IMR-90 (cell line): ENCODE measurements around the gene SPINT1. TPM values are rescaled to one million over a fixed set of nuclear protein-coding genes. Genes with fewer than 3 reads are reported as not detected.

Experiments used
- ATAC-seq: fragments of 200-7000 bp; cut with Tn5 transposase; 2 replicates; pipeline ENCODE4 v1.9.1; 2020; ENCODE audit warnings: low read depth, mild to moderate bottlenecking, moderate library complexity
- BruUV-seq: library from RNA; stranded (reverse); fragments of 400-500 nt; replicated peaks from 2 replicates; lab custom pipeline; 2021; lab: Mats Ljungman, UMichigan
- CTCF ChIA-PET: fragments of 300-600 bp; formaldehyde crosslinking; extraction: SDS; loops from one replicate; lab custom pipeline; 2021; ENCODE audit warnings: antibody characterized with exemption; lab: Yijun Ruan, JAX
- POLR2A ChIA-PET: fragments of 300-600 bp; sonication (Branson Sonifier 250); formaldehyde crosslinking; loops from one replicate; lab custom pipeline; 2022; ENCODE audit warnings: antibody characterized with exemption; ENCODE audit not compliant: unreplicated experiment; lab: Charles Lee
- DNase-seq: peaks from one replicate; pipeline ENCODE4 v3.0.0; 2013
- H2AFZ ChIP-seq: replicated peaks from 2 replicates; pipeline ENCODE3; 2013; ENCODE audit warnings: low read length, mild to moderate bottlenecking; ENCODE audit not compliant: poor library complexity
- H2AK5ac ChIP-seq: 2 replicates; pipeline ENCODE4 v1.6.1; 2013; ENCODE audit warnings: low read depth, low read length, inconsistent platforms
- H2AK9ac ChIP-seq: replicated peaks from 2 replicates; pipeline ENCODE3; 2013; ENCODE audit warnings: mild to moderate bottlenecking, low read depth, low read length, moderate library complexity; ENCODE audit not compliant: poor library complexity
- H2BK120ac ChIP-seq: 2 replicates; pipeline ENCODE4 v1.6.1; 2013; ENCODE audit warnings: low read depth, low read length, inconsistent platforms
- H2BK15ac ChIP-seq: 3 replicates; pipeline ENCODE4 v1.6.1; 2013; ENCODE audit warnings: low read depth, low read length, inconsistent platforms
- H2BK20ac ChIP-seq: 2 replicates; pipeline ENCODE4 v1.6.1; 2013; ENCODE audit warnings: low read depth, mild to moderate bottlenecking, inconsistent platforms, low read length, moderate library complexity
- H2BK5ac ChIP-seq: 2 replicates; pipeline ENCODE4 v1.6.1; 2013; ENCODE audit warnings: mild to moderate bottlenecking, low read depth, low read length, inconsistent platforms; ENCODE audit not compliant: poor library complexity, severe bottlenecking
- H3K14ac ChIP-seq: replicated peaks from 2 replicates; pipeline ENCODE4 v1.6.1; 2013; ENCODE audit warnings: low read depth, low read length, inconsistent platforms
- H3K18ac ChIP-seq: 2 replicates; pipeline ENCODE4 v1.6.1; 2013; ENCODE audit warnings: low read depth, low read length, control low read depth
- H3K23ac ChIP-seq: 2 replicates; pipeline ENCODE4 v1.6.1; 2013; ENCODE audit warnings: low read depth, low read length, inconsistent platforms
- H3K27ac ChIP-seq: 2 replicates; pipeline ENCODE4 v1.5.1; 2013; ENCODE audit warnings: mild to moderate bottlenecking, control low read depth, low read length; ENCODE audit not compliant: insufficient read depth
- H3K27me3 ChIP-seq: 2 replicates; pipeline ENCODE4 v1.6.1; 2013; ENCODE audit warnings: low read length; ENCODE audit not compliant: control insufficient read depth, insufficient read depth
- H3K36me3 ChIP-seq: 2 replicates; pipeline ENCODE4 v1.6.1; 2013; ENCODE audit warnings: low read length, mixed read lengths; ENCODE audit not compliant: control insufficient read depth, insufficient read depth
- H3K4ac ChIP-seq: 2 replicates; pipeline ENCODE4 v1.6.1; 2013; ENCODE audit warnings: low read depth, low read length, inconsistent platforms
- H3K4me1 ChIP-seq: 2 replicates; pipeline ENCODE4 v1.6.1; 2013; ENCODE audit warnings: low read length, mixed read lengths; ENCODE audit not compliant: control insufficient read depth, insufficient read depth
- H3K4me2 ChIP-seq: 2 replicates; pipeline ENCODE4 v1.6.1; 2013; ENCODE audit warnings: low read depth, mild to moderate bottlenecking, control low read depth, low read length, moderate library complexity
- H3K4me3 ChIP-seq: 2 replicates; pipeline ENCODE4 v1.5.1; 2013; ENCODE audit warnings: low read depth, mild to moderate bottlenecking, control low read depth, low read length, moderate library complexity; ENCODE audit not compliant: insufficient read depth
- H3K56ac ChIP-seq: 2 replicates; pipeline ENCODE4 v1.6.1; 2013; ENCODE audit warnings: low read length, inconsistent platforms; ENCODE audit not compliant: insufficient read depth; ENCODE audit errors: extremely low read depth
- H3K79me1 ChIP-seq, 2 experiments: 2 replicates each; pipeline ENCODE4 v1.6.1; 2013; ENCODE audit warnings: low read length in 2 of 2, inconsistent platforms in 1 of 2, low read depth in 1 of 2
- H3K9ac ChIP-seq: 2 replicates; pipeline ENCODE4 v1.6.1; 2013; ENCODE audit warnings: low read depth, low read length, control low read depth
- H3K9me1 ChIP-seq: 2 replicates; pipeline ENCODE4 v1.6.1; 2013; ENCODE audit warnings: low read length, inconsistent platforms; ENCODE audit not compliant: insufficient read depth
- H3K9me3 ChIP-seq: 2 replicates; pipeline ENCODE4 v1.6.1; 2013; ENCODE audit warnings: low read length; ENCODE audit not compliant: control insufficient read depth, insufficient read depth
- H4K20me1 ChIP-seq: 2 replicates; pipeline ENCODE4 v1.6.1; 2013; ENCODE audit warnings: low read length, inconsistent platforms; ENCODE audit not compliant: insufficient read depth
- H4K5ac ChIP-seq: 2 replicates; pipeline ENCODE4 v1.6.1; 2013; ENCODE audit warnings: mild to moderate bottlenecking, low read depth, low read length, control low read depth
- H4K8ac ChIP-seq, 2 experiments: 2 replicates each; pipeline ENCODE4 v1.6.1; 2013; ENCODE audit warnings: low read depth in 2 of 2, low read length in 2 of 2, control low read depth in 1 of 2, inconsistent platforms in 1 of 2
- H4K91ac ChIP-seq: 2 replicates; pipeline ENCODE4 v1.6.1; 2013; ENCODE audit warnings: low read depth, low read length, inconsistent platforms; ENCODE audit not compliant: insufficient read depth
- BHLHE40 ChIP-seq: fragments of 150-350 bp; IDR thresholded peaks from 2 replicates; pipeline ENCODE4 v1.6.1; 2016; ENCODE audit warnings: mild to moderate bottlenecking, low read depth, low read length
- CEBPB ChIP-seq: IDR thresholded peaks from 2 replicates; pipeline ENCODE4 v1.6.1; 2012; ENCODE audit warnings: low read depth, low read length, improper control_type of control experiment
- CHD1 ChIP-seq: IDR thresholded peaks from 2 replicates; pipeline ENCODE4 v1.6.1; 2012; ENCODE audit warnings: low read depth, low read length, improper control_type of control experiment
- CTCF ChIP-seq: conservative IDR thresholded peaks from 2 replicates; pipeline ENCODE4 v1.5.1; 2012; ENCODE audit warnings: mild to moderate bottlenecking, low read depth, low read length, improper control_type of control experiment
- ELK1 ChIP-seq: fragments of 150-350 bp; IDR thresholded peaks from 2 replicates; pipeline ENCODE4 v1.6.1; 2016; ENCODE audit warnings: low read depth, mild to moderate bottlenecking, low read length, moderate library complexity, borderline replicate concordance
- FOS ChIP-seq: fragments of 150-350 bp; IDR thresholded peaks from 2 replicates; pipeline ENCODE4 v1.6.1; 2016; ENCODE audit warnings: low read depth, low read length
- MAFK ChIP-seq: IDR thresholded peaks from 2 replicates; pipeline ENCODE4 v1.6.1; 2012; ENCODE audit warnings: low read depth, low read length, improper control_type of control experiment
- MAZ ChIP-seq: IDR thresholded peaks from 2 replicates; pipeline ENCODE4 v1.6.1; 2012; ENCODE audit warnings: low read depth, mild to moderate bottlenecking, low read length, improper control_type of control experiment, moderate library complexity, borderline replicate concordance
- MXI1 ChIP-seq: IDR thresholded peaks from 2 replicates; pipeline ENCODE4 v1.6.1; 2012; ENCODE audit warnings: low read depth, mild to moderate bottlenecking, low read length, moderate library complexity, borderline replicate concordance
- NFE2L2 ChIP-seq: fragments of 150-350 bp; IDR thresholded peaks from 2 replicates; pipeline ENCODE4 v1.6.1; 2016; ENCODE audit warnings: low read depth, mild to moderate bottlenecking, low read length
- RAD21 ChIP-seq: IDR thresholded peaks from 2 replicates; pipeline ENCODE4 v1.6.1; 2012; ENCODE audit warnings: low read length, improper control_type of control experiment
- RCOR1 ChIP-seq: IDR thresholded peaks from 2 replicates; pipeline ENCODE4 v1.6.1; 2012; ENCODE audit warnings: mild to moderate bottlenecking, low read length, improper control_type of control experiment; ENCODE audit not compliant: insufficient replicate concordance
- RFX5 ChIP-seq: IDR thresholded peaks from 2 replicates; pipeline ENCODE4 v1.8.0; 2012; ENCODE audit warnings: low read depth, mild to moderate bottlenecking, low read length, moderate library complexity
- SMC3 ChIP-seq: fragments of 150-350 bp; IDR thresholded peaks from 2 replicates; pipeline ENCODE4 v1.6.1; 2016; ENCODE audit warnings: low read depth, mild to moderate bottlenecking, antibody characterized with exemption, low read length, moderate library complexity
- USF2 ChIP-seq: fragments of 150-350 bp; IDR thresholded peaks from 2 replicates; pipeline ENCODE4 v1.6.1; 2017; ENCODE audit warnings: mild to moderate bottlenecking, antibody characterized with exemption, low read length, low read depth
- WGBS, 2 experiments: methylation state at CpG; one replicate each; pipeline versions ENCODE4 v1.1.5 to v1.1.7; 2013; ENCODE audit warnings: missing lambda C conversion rate in 2 of 2; ENCODE audit not compliant: insufficient read length in 1 of 2; ENCODE audit errors: extremely low coverage in 2 of 2; 5-methylcytosine and 5-hydroxymethylcytosine counted together
- dilution Hi-C: fragments of 300-500 bp; cut with HindIII; formaldehyde crosslinking; loops from one replicate; pipeline ENCODE4 v1.14.3; 2018; ENCODE audit warnings: low sequenced_read_pairs; ENCODE audit not compliant: unreplicated experiment
- in situ Hi-C: fragments of 300-500 bp; cut with MboI; formaldehyde crosslinking; loops from 3 replicates; pipeline ENCODE4 v1.14.3; 2019; ENCODE audit warnings: low sequenced_read_pairs, inconsistent platforms, mixed read lengths
- intact Hi-C: fragments of 100-400 bp; cut with micrococcal nuclease; formaldehyde crosslinking; loops from 2 replicates; pipeline ENCODE4 v1.10.0; 2022
- polyA plus RNA-seq, 3 experiments: library from polyadenylated mRNA; depleted of rRNA; stranded (reverse); fragments of >200 nt; gene quantifications; 2 replicates each; pipeline ENCODE4 v1.2.3, GENCODE V29; 2012; ENCODE audit warnings: low replicate concordance in 1 of 3
- total RNA-seq: library from RNA; depleted of rRNA; stranded (reverse); fragments of >200 nt; gene quantifications from 2 replicates; pipeline ENCODE4 v1.2.3, GENCODE V29; 2012

SPINT1 gene
- total and polyA plus RNA-seq, 2 of the 4 experiments (the other 2 are of a cell fraction): 0.90 to 2.1 TPM

- H3K4ac ChIP-seq: no peak overlapping the region
- 94% methylated on average over 2 of the region's 8 CpGs; no CpG with 5 or more reads in 1 of the 2 experiments for WGBS, 2 experiments
- H3K9me3 ChIP-seq: no peaks in the 10 kb centered on the region
- no peak overlapping the region for H2BK15ac ChIP-seq
- H3K4me1 ChIP-seq: 0 out of 2 replicates have a peak, but pooled peaks cover 3% of the 10 kb centered on the region
- DNase-seq: no peak
- in situ Hi-C loops: no loop called here
- H3K27me3 ChIP-seq: peaks cover 42% of the 10 kb centered on the region
- no peak overlapping the region for H2BK120ac ChIP-seq
- no peak overlapping the region for H2AK5ac ChIP-seq
- no peak overlapping the region for H3K27ac ChIP-seq
- POLR2A ChIA-PET: no interaction called here
- no peak overlapping the region for H2AK9ac ChIP-seq
- CTCF ChIA-PET: no interaction called here
- H3K56ac ChIP-seq: no peak overlapping the region
- H3K18ac ChIP-seq: no peak overlapping the region
- no peaks in the 10 kb centered on the region for H3K36me3 ChIP-seq
- ATAC-seq: no peak
- no peak overlapping the region for H3K23ac ChIP-seq
- no peak overlapping the region for H4K8ac ChIP-seq
- H2BK5ac ChIP-seq: no peak overlapping the region
- dilution Hi-C loops: no loop called here
- H2BK20ac ChIP-seq: no peak overlapping the region
- H3K79me1 ChIP-seq: no peaks in the 10 kb centered on the region
- H4K91ac ChIP-seq: no peak overlapping the region
- H3K4me2 ChIP-seq: no peak overlapping the region
- no peak overlapping the region for H3K9ac ChIP-seq
- intact Hi-C loops: no loop called here
- no peaks in the 10 kb centered on the region for H3K9me1 ChIP-seq
- BruUV-seq: no TSS peak
- no peak overlapping the region for H3K4me3 ChIP-seq
- H2AFZ ChIP-seq: no peak overlapping the region
- no peak overlapping the region for H4K5ac ChIP-seq
- H3K14ac ChIP-seq: no peak overlapping the region
- H4K20me1 ChIP-seq: peaks cover 5% of the 10 kb centered on the region; the same call in 1 of the 2 replicates
- no peak for TF ChIP-seq FOS
- TF ChIP-seq USF2: no peak
- TF ChIP-seq SMC3: no peak
- TF ChIP-seq RCOR1: no peak
- TF ChIP-seq ELK1: no peak
- no peak for TF ChIP-seq BHLHE40
- TF ChIP-seq MAZ: no peak
- no peak for TF ChIP-seq CEBPB
- no peak for TF ChIP-seq MXI1
- TF ChIP-seq MAFK: no peak
- no peak for TF ChIP-seq RAD21
- no peak for TF ChIP-seq NFE2L2
- TF ChIP-seq RFX5: no peak
- TF ChIP-seq CTCF: no peak
- TF ChIP-seq CHD1: no peak
Measured at GRCh38 chr15:40845511-40846284, 1.9 kb downstream of the SPINT1 start.
